Uterus (tissue), 2 donors: Measurements from ENCODE around the gene MAP3K7CL.

Experiments
- CTCF ChIP-seq, 4 experiments: fragments of 200-600 bp in 2 of 4; fragments of 450-650 bp in 2 of 4; sonication (generic) in 2 of 4; IDR thresholded peaks; one replicate each; pipeline ENCODE4 v1.5.1; 2016 to 2019; ENCODE audit warnings: antibody characterized with exemption in 4 of 4, mild to moderate bottlenecking in 2 of 4, moderate library complexity in 1 of 4
- POLR2A ChIP-seq, 2 donors: fragments of 450-650 bp; IDR thresholded peaks; one replicate each; pipeline ENCODE4 v1.6.1; 2016; ENCODE audit warnings: antibody characterized with exemption in 2 of 2, mild to moderate bottlenecking in 1 of 2, moderate library complexity in 1 of 2

- no peak for TF ChIP-seq POLR2A (IDR thresholded peaks at IDR 0.05)
- no peak for TF ChIP-seq CTCF (IDR thresholded peaks at IDR 0.05)
Observed at GRCh38 chr21:29181799-29182470, 51.5 kb downstream of the MAP3K7CL start.
